EH (cell line): ENCODE measurements around the gene ZFHX3.

Source experiments
- DNase-seq: peaks from one replicate; pipeline ENCODE4 v3.0.0-alpha.2; 2015; ENCODE audit warnings: low read depth

Gene ZFHX3

GRCh38 chr16:72951916-72952315 lies 96.0 kb downstream of the ZFHX3 start:
- no peak for DNase-seq

GRCh38 chr16:72950669-72951068 lies 97.3 kb downstream of the ZFHX3 start:
- DNase-seq = no peak

- DNase-seq = no peak
These were observed 99.6 kb downstream of the ZFHX3 start for GRCh38 chr16:72948238-72948829.

GRCh38 chr16:72947379-72948237 lies 100.3 kb downstream of the ZFHX3 start:
- no peak for DNase-seq

- DNase-seq = no peak
These were observed 101.3 kb downstream of the ZFHX3 start for GRCh38 chr16:72946474-72947194.

- DNase-seq = no peak
These were observed 101.9 kb downstream of the ZFHX3 start for GRCh38 chr16:72946063-72946462.

- no peak for DNase-seq
These were observed 102.3 kb downstream of the ZFHX3 start for GRCh38 chr16:72945611-72946010.

GRCh38 chr16:72944757-72945485 lies 103.0 kb downstream of the ZFHX3 start:
- DNase-seq = no peak

- no peak for DNase-seq
These were observed 105.9 kb downstream of the ZFHX3 start for GRCh38 chr16:72942021-72942420.

GRCh38 chr16:72940886-72941285 lies 107.0 kb downstream of the ZFHX3 start:
- DNase-seq = no peak

- peak; percentile 69 for DNase-seq
These were observed 108.7 kb downstream of the ZFHX3 start for GRCh38 chr16:72939247-72939646.

GRCh38 chr16:72938795-72939164 lies 109.1 kb downstream of the ZFHX3 start:
- peak; percentile 88 for DNase-seq

GRCh38 chr16:72937916-72938794 lies 109.8 kb downstream of the ZFHX3 start:
- DNase-seq = no peak

- DNase-seq = no peak
These were observed 110.6 kb downstream of the ZFHX3 start for GRCh38 chr16:72937360-72937759.

GRCh38 chr16:72936408-72936807 lies 111.5 kb downstream of the ZFHX3 start:
- DNase-seq = no peak

GRCh38 chr16:72935896-72936295 lies 112.0 kb downstream of the ZFHX3 start:
- DNase-seq = no peak

- no peak for DNase-seq
These were observed 113.1 kb downstream of the ZFHX3 start for GRCh38 chr16:72934636-72935403.

- no peak for DNase-seq
These were observed 115.1 kb downstream of the ZFHX3 start for GRCh38 chr16:72932677-72933335.

GRCh38 chr16:72932050-72932449 lies 115.9 kb downstream of the ZFHX3 start:
- DNase-seq = no peak

- no peak for DNase-seq
These were observed 117.5 kb downstream of the ZFHX3 start for GRCh38 chr16:72930396-72930795.
